Head of caudate nucleus (tissue), 42 donors: ENCODE results near the gene NOXO1.
"Not testable (repeated sequence)": the region's sequence is repeated elsewhere in the genome, so short reads cannot be mapped to it uniquely, and the experiment has no call there.

ENCODE experiments used
- DNase-seq, 42 donors: peaks; one replicate each; pipeline versions ENCODE4 v3.0.0 to v3.0.0-alpha.2; 2020 to 2021; ENCODE audit warnings: mixed read lengths in 7 of 42
- intact Hi-C: fragments of 100-400 bp; cut with DNase I; formaldehyde crosslinking; loops from one replicate; pipeline ENCODE4 v1.15.0; 2022

NOXO1 gene

GRCh38 chr16:1971796-1972489 lies 9.3 kb downstream of the NOXO1 start, which contains the start of gene TBL3:
TBL3 (plus strand) TSS chr16:1972053; CDS start chr16:1972165, 112 bp downstream.
- intact Hi-C loops: no loop called here
- peak; percentile 81 to 98 (median 94) for DNase-seq

- intact Hi-C loops: no loop called here
- peak in 39 of 42 donors; percentile 43 to 93 (median 73) for DNase-seq
Observed at GRCh38 chr16:1968146-1968953, 12.9 kb downstream of the NOXO1 start.

GRCh38 chr16:1966460-1966859 lies 14.8 kb downstream of the NOXO1 start, which contains the start of gene RNF151:
RNF151 (plus strand) TSS chr16:1966856; CDS start chr16:1966882, 26 bp downstream.
- intact Hi-C loops: no loop called here
- DNase-seq: no peak

- DNase-seq: no peak
- intact Hi-C loops: no loop called here
Observed at GRCh38 chr16:1965396-1966001, 15.8 kb downstream of the NOXO1 start.

- DNase-seq: peak; percentile 96 to 100 (median 99)
- intact Hi-C loops: no loop called here
Observed at GRCh38 chr16:1964506-1965395, 16.5 kb downstream of the NOXO1 start, which contains the start of gene RPS2. RPS2 (minus strand) TSS chr16:1964826; CDS start chr16:1964625, 201 bp downstream.

- peak in 3 of 42 donors; percentile 19 to 43 (median 30) for DNase-seq
- intact Hi-C loops: no loop called here
Observed at GRCh38 chr16:1963806-1964505, 17.3 kb downstream of the NOXO1 start.

- intact Hi-C loops, DNase-seq: not testable (repeated sequence)
Observed at GRCh38 chr16:1962161-1963153, 18.8 kb downstream of the NOXO1 start.

- intact Hi-C loops: no loop called here
Observed at GRCh38 chr16:1961651-1962067, 19.6 kb downstream of the NOXO1 start.

GRCh38 chr16:1960665-1961630 lies 20.3 kb downstream of the NOXO1 start:
- intact Hi-C loops: no loop called here
- no peak for DNase-seq

More at GRCh38 chr16:1961651-1962067, 19.6 kb downstream of the NOXO1 start:
- DNase-seq: no peak

GRCh38 chr16:1959269-1960039 lies 21.8 kb downstream of the NOXO1 start, which contains the start of gene NDUFB10:
NDUFB10 (plus strand) TSS chr16:1959538; CDS start chr16:1959625, 87 bp downstream.
- DNase-seq: peak; percentile 78 to 98 (median 94)
- intact Hi-C loops: no loop called here

- DNase-seq: no peak
- intact Hi-C loops: no loop called here
Observed at GRCh38 chr16:1958715-1959268, 22.5 kb downstream of the NOXO1 start.

GRCh38 chr16:1958143-1958491 lies 23.2 kb downstream of the NOXO1 start:
- DNase-seq, intact Hi-C loops: not testable (repeated sequence)

- intact Hi-C loops, DNase-seq: not testable (repeated sequence)
Observed at GRCh38 chr16:1957434-1958142, 23.7 kb downstream of the NOXO1 start.

GRCh38 chr16:1953734-1954133 lies 27.5 kb downstream of the NOXO1 start:
- no peak for DNase-seq
- intact Hi-C loops: no loop called here
